ENCODE results near the gene DNAJC16.

DNA sequence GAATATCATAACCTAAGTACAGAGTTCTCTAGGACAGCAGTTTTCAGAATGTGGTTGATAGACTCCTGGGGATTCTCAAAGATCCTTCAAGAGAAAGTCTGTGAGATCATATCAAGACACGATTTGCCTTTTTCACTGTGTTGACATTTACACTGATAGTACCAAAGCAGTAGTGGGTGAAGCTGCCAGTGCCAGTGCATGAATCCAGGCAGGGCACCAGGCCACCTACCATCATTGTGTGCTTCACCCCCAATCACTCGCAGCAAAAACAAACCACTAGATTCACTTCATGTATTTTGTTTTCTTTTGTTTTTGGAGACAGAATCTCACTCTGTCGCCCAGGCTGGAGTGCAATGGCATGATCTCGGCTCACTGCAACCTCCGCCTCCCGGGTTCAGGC is 23.9 kb downstream of the DNAJC16 start:
- TF ChIP-seq TAF1 (IDR thresholded peaks at IDR 0.05; ENCODE audit: low read depth): no peak
- no peak for TF ChIP-seq CREB1 (IDR thresholded peaks at IDR 0.05; ENCODE audit: low read depth)
- TF ChIP-seq EP300 (IDR thresholded peaks at IDR 0.05; ENCODE audit: borderline replicate concordance): no peak
- TF ChIP-seq USF1 (IDR thresholded peaks at IDR 0.05): no peak
- TF ChIP-seq FOXM1 (IDR thresholded peaks at IDR 0.05; ENCODE audit: borderline replicate concordance, low read depth): no peak
- TF ChIP-seq, protein P1, sequence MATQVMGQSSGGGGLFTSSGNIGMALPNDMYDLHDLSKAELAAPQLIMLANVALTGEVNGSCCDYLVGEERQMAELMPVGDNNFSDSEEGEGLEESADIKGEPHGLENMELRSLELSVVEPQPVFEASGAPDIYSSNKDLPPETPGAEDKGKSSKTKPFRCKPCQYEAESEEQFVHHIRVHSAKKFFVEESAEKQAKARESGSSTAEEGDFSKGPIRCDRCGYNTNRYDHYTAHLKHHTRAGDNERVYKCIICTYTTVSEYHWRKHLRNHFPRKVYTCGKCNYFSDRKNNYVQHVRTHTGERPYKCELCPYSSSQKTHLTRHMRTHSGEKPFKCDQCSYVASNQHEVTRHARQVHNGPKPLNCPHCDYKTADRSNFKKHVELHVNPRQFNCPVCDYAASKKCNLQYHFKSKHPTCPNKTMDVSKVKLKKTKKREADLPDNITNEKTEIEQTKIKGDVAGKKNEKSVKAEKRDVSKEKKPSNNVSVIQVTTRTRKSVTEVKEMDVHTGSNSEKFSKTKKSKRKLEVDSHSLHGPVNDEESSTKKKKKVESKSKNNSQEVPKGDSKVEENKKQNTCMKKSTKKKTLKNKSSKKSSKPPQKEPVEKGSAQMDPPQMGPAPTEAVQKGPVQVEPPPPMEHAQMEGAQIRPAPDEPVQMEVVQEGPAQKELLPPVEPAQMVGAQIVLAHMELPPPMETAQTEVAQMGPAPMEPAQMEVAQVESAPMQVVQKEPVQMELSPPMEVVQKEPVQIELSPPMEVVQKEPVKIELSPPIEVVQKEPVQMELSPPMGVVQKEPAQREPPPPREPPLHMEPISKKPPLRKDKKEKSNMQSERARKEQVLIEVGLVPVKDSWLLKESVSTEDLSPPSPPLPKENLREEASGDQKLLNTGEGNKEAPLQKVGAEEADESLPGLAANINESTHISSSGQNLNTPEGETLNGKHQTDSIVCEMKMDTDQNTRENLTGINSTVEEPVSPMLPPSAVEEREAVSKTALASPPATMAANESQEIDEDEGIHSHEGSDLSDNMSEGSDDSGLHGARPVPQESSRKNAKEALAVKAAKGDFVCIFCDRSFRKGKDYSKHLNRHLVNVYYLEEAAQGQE (IDR thresholded peaks at IDR 0.05; ENCODE audit: low read depth): no peak
- TF ChIP-seq, protein P2, sequence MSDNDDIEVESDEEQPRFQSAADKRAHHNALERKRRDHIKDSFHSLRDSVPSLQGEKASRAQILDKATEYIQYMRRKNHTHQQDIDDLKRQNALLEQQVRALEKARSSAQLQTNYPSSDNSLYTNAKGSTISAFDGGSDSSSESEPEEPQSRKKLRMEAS (IDR thresholded peaks at IDR 0.05): no peak
- no peak for TF ChIP-seq EGR1 (IDR thresholded peaks at IDR 0.05)
- TF ChIP-seq RAD21 (IDR thresholded peaks at IDR 0.05; ENCODE audit: low read depth): no peak
- TF ChIP-seq NFIC (IDR thresholded peaks at IDR 0.05): no peak
- TF ChIP-seq ZBTB7A (IDR thresholded peaks at IDR 0.05; ENCODE audit: low read depth): no peak
- TF ChIP-seq CEBPB (IDR thresholded peaks at IDR 0.05): no peak
- TF ChIP-seq YY1 (IDR thresholded peaks at IDR 0.05; ENCODE audit: low read depth): no peak

Data from Ishikawa (cell line).